Fibroblast of lung (primary cell): ENCODE results near the gene DNPEP. TPM values are rescaled to one million over a fixed set of nuclear protein-coding genes. Genes with fewer than 3 reads are reported as not detected.

Experiments
- DNase-seq, 2 donors: peaks; one replicate each; pipeline versions ENCODE4 v3.0.0 to v3.0.0-alpha.2; 2010; ENCODE audit warnings: low read depth in 2 of 2
- H2AFZ ChIP-seq: 2 replicates; pipeline ENCODE4 v1.5.1; 2012; ENCODE audit warnings: low read length, control low read depth, inconsistent platforms
- H3K27ac ChIP-seq: 2 replicates; pipeline ENCODE4 v1.5.1; 2011; ENCODE audit warnings: low read length, control low read depth; ENCODE audit not compliant: insufficient read depth
- H3K27me3 ChIP-seq: 2 replicates; pipeline ENCODE4 v1.5.1; 2011; ENCODE audit warnings: mild to moderate bottlenecking, low read length; ENCODE audit not compliant: control insufficient read depth, insufficient read depth
- H3K36me3 ChIP-seq: 2 replicates; pipeline ENCODE4 v1.5.1; 2011; ENCODE audit warnings: low read length; ENCODE audit not compliant: control insufficient read depth, insufficient read depth
- H3K4me1 ChIP-seq: 2 replicates; pipeline ENCODE4 v1.5.1; 2011; ENCODE audit warnings: low read length; ENCODE audit not compliant: control insufficient read depth, insufficient read depth; ENCODE audit errors: extremely low read depth
- H3K4me2 ChIP-seq: 2 replicates; pipeline ENCODE4 v1.5.1; 2011; ENCODE audit warnings: low read length, control low read depth; ENCODE audit not compliant: insufficient read depth; ENCODE audit errors: extremely low read depth
- H3K4me3 ChIP-seq, 4 experiments: fragments of 200-600 bp in 1 of 4; sonication (generic) in 1 of 4; replicated peaks in 1 of 4; 2 replicates each; pipeline ENCODE4 v1.5.1; 2011 to 2016; ENCODE audit warnings: low read length in 4 of 4, low read depth in 3 of 4, mild to moderate bottlenecking in 3 of 4, control low read depth in 2 of 4, inconsistent platforms in 1 of 4, mixed read lengths in 1 of 4; ENCODE audit not compliant: insufficient read depth in 1 of 4; ENCODE audit errors: control extremely low read depth in 1 of 4
- H3K79me2 ChIP-seq: 2 replicates; pipeline ENCODE4 v1.5.1; 2012; ENCODE audit warnings: mild to moderate bottlenecking, low read length, inconsistent platforms; ENCODE audit not compliant: control insufficient read depth, insufficient read depth
- H3K9ac ChIP-seq: 2 replicates; pipeline ENCODE4 v1.5.1; 2011; ENCODE audit warnings: mild to moderate bottlenecking, low read length, control low read depth; ENCODE audit not compliant: insufficient read depth
- H3K9me3 ChIP-seq: 2 replicates; pipeline ENCODE4 v1.5.1; 2012; ENCODE audit warnings: low read depth, low read length; ENCODE audit not compliant: control insufficient read depth, insufficient read depth
- H4K20me1 ChIP-seq: 2 replicates; pipeline ENCODE4 v1.5.1; 2011; ENCODE audit warnings: low read length; ENCODE audit not compliant: control insufficient read depth, insufficient read depth; ENCODE audit errors: extremely low read depth
- EZH2 ChIP-seq: IDR thresholded peaks from 2 replicates; pipeline ENCODE4 v1.5.1; 2012; ENCODE audit warnings: low read length, control low read depth, mild to moderate bottlenecking; ENCODE audit errors: missing control alignments
- polyA plus RNA-seq, 2 donors: library from polyadenylated mRNA; depleted of rRNA in 1 of 2; stranded (reverse) in 1 of 2; unstranded in 1 of 2; fragments of >200 nt; gene quantifications; 2 replicates each; pipeline ENCODE4 v1.2.1, GENCODE V29; 2011 to 2012; ENCODE audit warnings: missing spikeins in 1 of 2
- total RNA-seq: library from RNA; depleted of rRNA; stranded (reverse); fragments of >200 nt; gene quantifications from 2 replicates; pipeline ENCODE4 v1.2.1, GENCODE V29; 2014
- TF ChIP-seq, protein P1 (sequence below), 2 donors: IDR thresholded peaks in 1 of 2; conservative IDR thresholded peaks in 1 of 2; 1 replicate in 1 of 2; 2 replicates in 1 of 2; pipeline ENCODE4 v1.5.1; 2011 to 2012; ENCODE audit warnings: low read length in 2 of 2, control low read depth in 1 of 2, inconsistent platforms in 1 of 2, low read depth in 1 of 2, mild to moderate bottlenecking in 1 of 2

The DNPEP gene
- total and polyA plus RNA-seq, 2 donors (not counting 1 experiment from before 2014, with no cell fraction given), result 38.2 to 72.5 TPM

DNA sequence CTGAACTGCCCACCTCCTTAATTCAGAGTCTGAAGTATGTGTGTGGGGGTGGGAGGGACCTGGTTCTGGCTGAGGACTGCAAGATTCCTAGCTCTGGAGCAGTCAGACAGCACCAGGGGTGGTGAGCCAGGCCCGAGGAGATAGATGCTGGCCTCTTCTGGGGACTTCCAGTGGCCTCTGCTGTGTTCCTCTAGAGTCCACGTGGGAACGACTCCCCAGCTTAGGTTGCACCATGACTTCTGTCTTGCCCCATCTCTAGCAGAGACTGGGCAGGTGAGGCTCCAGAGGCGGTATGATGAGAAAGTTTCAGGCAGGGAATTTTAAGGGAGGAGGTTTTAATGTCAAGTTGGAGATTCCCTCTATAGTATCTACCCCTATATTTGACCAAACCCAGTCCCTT lies 33.1 kb downstream of the DNPEP start:
- TF ChIP-seq, protein P1, sequence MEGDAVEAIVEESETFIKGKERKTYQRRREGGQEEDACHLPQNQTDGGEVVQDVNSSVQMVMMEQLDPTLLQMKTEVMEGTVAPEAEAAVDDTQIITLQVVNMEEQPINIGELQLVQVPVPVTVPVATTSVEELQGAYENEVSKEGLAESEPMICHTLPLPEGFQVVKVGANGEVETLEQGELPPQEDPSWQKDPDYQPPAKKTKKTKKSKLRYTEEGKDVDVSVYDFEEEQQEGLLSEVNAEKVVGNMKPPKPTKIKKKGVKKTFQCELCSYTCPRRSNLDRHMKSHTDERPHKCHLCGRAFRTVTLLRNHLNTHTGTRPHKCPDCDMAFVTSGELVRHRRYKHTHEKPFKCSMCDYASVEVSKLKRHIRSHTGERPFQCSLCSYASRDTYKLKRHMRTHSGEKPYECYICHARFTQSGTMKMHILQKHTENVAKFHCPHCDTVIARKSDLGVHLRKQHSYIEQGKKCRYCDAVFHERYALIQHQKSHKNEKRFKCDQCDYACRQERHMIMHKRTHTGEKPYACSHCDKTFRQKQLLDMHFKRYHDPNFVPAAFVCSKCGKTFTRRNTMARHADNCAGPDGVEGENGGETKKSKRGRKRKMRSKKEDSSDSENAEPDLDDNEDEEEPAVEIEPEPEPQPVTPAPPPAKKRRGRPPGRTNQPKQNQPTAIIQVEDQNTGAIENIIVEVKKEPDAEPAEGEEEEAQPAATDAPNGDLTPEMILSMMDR (conservative IDR thresholded peaks at IDR 0.05 in 1 of 2, IDR thresholded peaks at IDR 0.05 in 1 of 2; ENCODE audit: low read depth in 1 of 2, low read length in 2 of 2), result no peak
- no peak for TF ChIP-seq EZH2
- no peaks in the 10 kb centered on the region for H3K79me2 ChIP-seq
- H2AFZ ChIP-seq, result no peak overlapping the region
- H3K4me2 ChIP-seq, result no peak overlapping the region
- H3K4me3 ChIP-seq, result no peak overlapping the region
- H4K20me1 ChIP-seq, result no peaks in the 10 kb centered on the region
- DNase-seq, result no peak
- H3K27me3 ChIP-seq, result peaks cover 30% of the 10 kb centered on the region
- no peak overlapping the region for H3K27ac ChIP-seq
- H3K4me1 ChIP-seq, result peaks cover 3% of the 10 kb centered on the region
- no peak overlapping the region for H3K9ac ChIP-seq
- H3K36me3 ChIP-seq, result no peaks in the 10 kb centered on the region
- H3K9me3 ChIP-seq, result no peaks in the 10 kb centered on the region

DNA sequence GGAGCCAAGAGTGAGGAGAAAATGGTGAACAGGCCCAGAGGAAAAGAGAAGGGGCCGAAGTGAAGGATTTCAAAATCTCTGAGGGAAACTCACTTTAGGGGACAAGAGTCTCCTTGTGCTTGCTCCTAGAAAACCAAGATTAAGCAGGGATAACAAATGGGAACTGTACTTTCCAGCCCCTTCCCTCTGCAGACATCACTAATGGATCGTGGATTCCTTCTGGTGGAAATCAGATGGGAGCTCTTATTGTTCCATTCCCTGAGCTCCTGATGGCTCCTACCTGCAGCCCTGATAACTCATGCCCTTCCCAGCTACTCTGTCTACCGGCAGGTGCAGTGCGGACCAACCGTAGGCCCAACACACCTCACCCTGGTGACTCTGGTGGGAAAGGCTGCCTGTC lies 34.6 kb downstream of the DNPEP start:
- TF ChIP-seq EZH2, result no peak
- TF ChIP-seq, protein P1 (conservative IDR thresholded peaks at IDR 0.05 in 1 of 2, IDR thresholded peaks at IDR 0.05 in 1 of 2; ENCODE audit: low read depth in 1 of 2, low read length in 2 of 2), result no peak
- H3K79me2 ChIP-seq, result no peaks in the 10 kb centered on the region
- H3K27ac ChIP-seq, result no peak overlapping the region
- H2AFZ ChIP-seq, result no peak overlapping the region
- no peaks in the 10 kb centered on the region for H3K9me3 ChIP-seq
- no peak for DNase-seq
- H3K9ac ChIP-seq, result no peak overlapping the region
- H3K4me2 ChIP-seq, result no peak overlapping the region
- no peaks in the 10 kb centered on the region for H3K36me3 ChIP-seq
- no peaks in the 10 kb centered on the region for H4K20me1 ChIP-seq
- peaks cover 15% of the 10 kb centered on the region for H3K27me3 ChIP-seq
- H3K4me3 ChIP-seq, result no peak overlapping the region
- peaks cover 3% of the 10 kb centered on the region for H3K4me1 ChIP-seq

DNA sequence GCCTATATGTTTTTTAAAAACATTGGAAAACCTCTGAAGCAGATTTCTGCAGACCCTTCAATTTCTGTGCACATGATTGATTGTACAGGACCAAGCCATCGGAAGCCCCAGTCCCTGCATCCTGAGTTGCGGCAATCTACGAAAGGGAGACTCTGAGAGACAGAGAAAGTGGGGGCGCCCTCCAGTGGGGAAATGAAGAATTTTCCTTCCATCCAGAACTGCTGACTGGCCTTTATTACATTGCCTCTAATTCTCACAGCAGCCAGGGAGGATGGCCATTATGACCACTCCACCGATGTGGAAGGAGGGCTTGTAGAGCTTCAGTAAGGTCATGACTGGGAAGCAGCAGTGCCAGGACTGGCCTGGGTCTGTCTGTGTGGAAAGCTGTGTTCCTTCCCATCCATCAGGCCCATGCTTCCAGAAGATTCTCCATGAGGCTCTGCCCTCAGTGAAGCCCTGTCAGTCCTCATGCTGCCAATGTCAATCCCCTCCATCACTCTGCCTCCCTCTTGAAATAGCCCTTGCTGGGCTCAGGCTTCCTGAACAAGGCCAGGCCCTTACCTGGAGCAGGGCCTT lies 35.2 kb downstream of the DNPEP start:
- H2AFZ ChIP-seq, result no peak overlapping the region
- H3K4me3 ChIP-seq, result no peak overlapping the region
- H3K4me1 ChIP-seq, result peaks cover 3% of the 10 kb centered on the region
- H3K4me2 ChIP-seq, result no peak overlapping the region
- no peak overlapping the region for H3K9ac ChIP-seq
- no peaks in the 10 kb centered on the region for H3K79me2 ChIP-seq
- no peaks in the 10 kb centered on the region for H3K9me3 ChIP-seq
- TF ChIP-seq, protein P1 (conservative IDR thresholded peaks at IDR 0.05 in 1 of 2, IDR thresholded peaks at IDR 0.05 in 1 of 2; ENCODE audit: low read depth in 1 of 2, low read length in 2 of 2), result peak; percentile 66 to 79
- TF ChIP-seq EZH2, result no peak
- H3K27ac ChIP-seq, result no peak overlapping the region
- no peaks in the 10 kb centered on the region for H4K20me1 ChIP-seq
- H3K36me3 ChIP-seq, result no peaks in the 10 kb centered on the region
- DNase-seq, result peak; percentile 36 to 65
- peaks cover 10% of the 10 kb centered on the region for H3K27me3 ChIP-seq
